CD14-positive monocyte (primary cell): ENCODE measurements around the gene ESRRB. TPM values are rescaled to one million over a fixed set of nuclear protein-coding genes. Genes with fewer than 3 reads are reported as not detected.

Experiments
- DNase-seq, 3 donors: peaks; one replicate each; pipeline ENCODE4 v3.0.0-alpha.2; 2011 to 2022
- H2AFZ ChIP-seq: 2 replicates; pipeline ENCODE4 v1.6.0; 2012; ENCODE audit warnings: mild to moderate bottlenecking, low read depth, low read length, inconsistent platforms; ENCODE audit not compliant: insufficient read depth, poor library complexity, severe bottlenecking
- H3K27ac ChIP-seq, 2 donors: 1 replicate in 1 of 2; 2 replicates in 1 of 2; pipeline ENCODE4 v1.5.1; 2012 to 2013; ENCODE audit warnings: low read length in 2 of 2, control low read depth in 1 of 2, inconsistent platforms in 1 of 2, low read depth in 1 of 2, mild to moderate bottlenecking in 1 of 2
- H3K27me3 ChIP-seq, 2 donors: one replicate each; pipeline versions ENCODE4 v1.6.0 to v1.6.1; 2011 to 2013; ENCODE audit warnings: low read length in 2 of 2; ENCODE audit not compliant: control insufficient read depth in 2 of 2, insufficient read depth in 2 of 2
- H3K36me3 ChIP-seq, 2 donors: replicated peaks in 1 of 2; 1 replicate in 1 of 2; 2 replicates in 1 of 2; pipeline versions ENCODE4 v1.5.1 to v1.6.1; 2012 to 2013; ENCODE audit warnings: low read length in 2 of 2, control low read depth in 1 of 2, inconsistent platforms in 1 of 2, mild to moderate bottlenecking in 1 of 2; ENCODE audit not compliant: insufficient read depth in 2 of 2, control insufficient read depth in 1 of 2
- H3K4me1 ChIP-seq, 2 donors: 1 replicate in 1 of 2; 2 replicates in 1 of 2; pipeline versions ENCODE4 v1.5.1 to v1.6.1; 2012 to 2013; ENCODE audit warnings: low read length in 2 of 2, control low read depth in 1 of 2, inconsistent platforms in 1 of 2, mild to moderate bottlenecking in 1 of 2, moderate library complexity in 1 of 2; ENCODE audit not compliant: insufficient read depth in 2 of 2, control insufficient read depth in 1 of 2
- H3K4me2 ChIP-seq: replicated peaks from 2 replicates; pipeline ENCODE3; 2012; ENCODE audit warnings: low read length, moderate library complexity, mild to moderate bottlenecking; ENCODE audit not compliant: poor library complexity, severe bottlenecking; ENCODE audit errors: extremely low read depth
- H3K4me3 ChIP-seq, 3 experiments: fragments of 200-600 bp in 1 of 3; sonication (generic) in 1 of 3; replicated peaks in 1 of 3; 1 replicate in 2 of 3; 2 replicates in 1 of 3; pipeline ENCODE4 v1.5.1; 2011 to 2013; ENCODE audit warnings: low read length in 3 of 3, mild to moderate bottlenecking in 3 of 3, control low read depth in 2 of 3, low read depth in 2 of 3, inconsistent platforms in 1 of 3, moderate library complexity in 1 of 3
- H3K79me2 ChIP-seq: 2 replicates; pipeline ENCODE4 v1.6.0; 2012; ENCODE audit warnings: mild to moderate bottlenecking, control low read depth, inconsistent platforms, low read length, moderate library complexity; ENCODE audit not compliant: insufficient read depth
- H3K9ac ChIP-seq: 2 replicates; pipeline ENCODE4 v1.6.0; 2017; ENCODE audit warnings: low read length, mild to moderate bottlenecking; ENCODE audit not compliant: insufficient read depth, poor library complexity, severe bottlenecking
- H3K9me3 ChIP-seq, 2 donors: replicated peaks in 1 of 2; 1 replicate in 1 of 2; 2 replicates in 1 of 2; pipeline versions ENCODE4 v1.5.1 to v1.6.1; 2012 to 2013; ENCODE audit warnings: low read length in 2 of 2, control low read depth in 1 of 2; ENCODE audit not compliant: control insufficient read depth in 1 of 2, insufficient read depth in 1 of 2
- H4K20me1 ChIP-seq: 2 replicates; pipeline ENCODE4 v1.6.0; 2012; ENCODE audit warnings: mild to moderate bottlenecking, low read length, control low read depth, moderate library complexity; ENCODE audit not compliant: insufficient read depth
- H3K27ac Mint-ChIP-seq, 7 donors: one replicate each; pipeline ENCODE4 v1.8.0; 2020; ENCODE audit warnings: mild to moderate bottlenecking in 7 of 7, mixed read lengths in 7 of 7, moderate library complexity in 6 of 7, inconsistent platforms in 2 of 7
- H3K27me3 Mint-ChIP-seq, 3 donors: one replicate each; pipeline ENCODE4 v1.8.0; 2021 to 2022; ENCODE audit warnings: low read depth in 3 of 3, mild to moderate bottlenecking in 3 of 3, mixed read lengths in 3 of 3, moderate library complexity in 3 of 3, inconsistent platforms in 1 of 3
- H3K36me3 Mint-ChIP-seq, 2 donors: one replicate each; pipeline ENCODE4 v1.8.0; 2020; ENCODE audit warnings: mixed read lengths in 2 of 2, inconsistent platforms in 1 of 2, mild to moderate bottlenecking in 1 of 2
- H3K4me1 Mint-ChIP-seq: one replicate; pipeline ENCODE4 v1.8.0; 2020; ENCODE audit warnings: mild to moderate bottlenecking, mixed read lengths
- H3K4me3 Mint-ChIP-seq, 2 donors: one replicate each; pipeline ENCODE4 v1.8.0; 2020; ENCODE audit warnings: mild to moderate bottlenecking in 2 of 2, mixed read lengths in 2 of 2, moderate library complexity in 1 of 2
- H3K9me3 Mint-ChIP-seq, 7 donors: one replicate each; pipeline ENCODE4 v1.8.0; 2020 to 2022; ENCODE audit warnings: mixed read lengths in 7 of 7, mild to moderate bottlenecking in 6 of 7, moderate library complexity in 6 of 7, inconsistent platforms in 2 of 7
- WGBS: methylation state at CpG from one replicate; pipeline ENCODE4 v1.1.5; 2013; ENCODE audit warnings: missing lambda C conversion rate; ENCODE audit not compliant: insufficient coverage; 5-methylcytosine and 5-hydroxymethylcytosine counted together
- intact Hi-C, 2 donors: fragments of 100-400 bp; cut with micrococcal nuclease; formaldehyde crosslinking; loops; one replicate each; pipeline versions ENCODE4 v1.15.0 to v1.15.1; 2023
- polyA plus RNA-seq, 3 donors: library from polyadenylated mRNA; depleted of rRNA in 1 of 3; unstranded in 2 of 3; stranded (reverse) in 1 of 3; fragments of 300-500 nt in 2 of 3; fragments of >200 nt in 1 of 3; fragmentation: Illumina TruSeq in 2 of 3; gene quantifications; 1 replicate in 2 of 3; 2 replicates in 1 of 3; pipeline ENCODE4 v1.2.3, GENCODE V29; 2012 to 2021
- TF ChIP-seq, protein P1 (sequence below): fragments of 200-600 bp; IDR thresholded peaks from one replicate; pipeline ENCODE4 v1.8.0; 2022; ENCODE audit warnings: antibody characterized with exemption, mild to moderate bottlenecking

ESRRB gene
- polyA plus RNA-seq, 3 donors, result 0.03 TPM; not detected in 2

- no peak overlapping the region for H3K4me3 ChIP-seq
- no peaks in the 10 kb centered on the region for H3K27me3 ChIP-seq
- H3K4me1 ChIP-seq, result no peaks in the 10 kb centered on the region
- Mint-ChIP-seq H3K4me3 (no peak overlapping the region), H3K9me3 (no peaks in the 10 kb centered on the region), H3K27ac (no peak overlapping the region), H3K36me3 (no peaks in the 10 kb centered on the region), H3K4me1 (no peaks in the 10 kb centered on the region), H3K27me3 (peaks cover 0 to 11% (median 4%) of the 10 kb centered on the region in 3 donors)
- no peaks in the 10 kb centered on the region for H3K79me2 ChIP-seq
- no peak for DNase-seq
- H3K27ac ChIP-seq, result no peak overlapping the region
- H3K4me2 ChIP-seq, result no peak overlapping the region
- intact Hi-C loops, result no loop called here
- TF ChIP-seq, protein P1, sequence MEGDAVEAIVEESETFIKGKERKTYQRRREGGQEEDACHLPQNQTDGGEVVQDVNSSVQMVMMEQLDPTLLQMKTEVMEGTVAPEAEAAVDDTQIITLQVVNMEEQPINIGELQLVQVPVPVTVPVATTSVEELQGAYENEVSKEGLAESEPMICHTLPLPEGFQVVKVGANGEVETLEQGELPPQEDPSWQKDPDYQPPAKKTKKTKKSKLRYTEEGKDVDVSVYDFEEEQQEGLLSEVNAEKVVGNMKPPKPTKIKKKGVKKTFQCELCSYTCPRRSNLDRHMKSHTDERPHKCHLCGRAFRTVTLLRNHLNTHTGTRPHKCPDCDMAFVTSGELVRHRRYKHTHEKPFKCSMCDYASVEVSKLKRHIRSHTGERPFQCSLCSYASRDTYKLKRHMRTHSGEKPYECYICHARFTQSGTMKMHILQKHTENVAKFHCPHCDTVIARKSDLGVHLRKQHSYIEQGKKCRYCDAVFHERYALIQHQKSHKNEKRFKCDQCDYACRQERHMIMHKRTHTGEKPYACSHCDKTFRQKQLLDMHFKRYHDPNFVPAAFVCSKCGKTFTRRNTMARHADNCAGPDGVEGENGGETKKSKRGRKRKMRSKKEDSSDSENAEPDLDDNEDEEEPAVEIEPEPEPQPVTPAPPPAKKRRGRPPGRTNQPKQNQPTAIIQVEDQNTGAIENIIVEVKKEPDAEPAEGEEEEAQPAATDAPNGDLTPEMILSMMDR, result no peak
- no peaks in the 10 kb centered on the region for H3K9me3 ChIP-seq
- no peak overlapping the region for H3K9ac ChIP-seq
- H4K20me1 ChIP-seq, result no peaks in the 10 kb centered on the region
- no peaks in the 10 kb centered on the region for H3K36me3 ChIP-seq
- no peak overlapping the region for H2AFZ ChIP-seq
- WGBS, result 100% methylated on average over 5 of the region's 13 CpGs
These were observed 122.6 kb downstream of the ESRRB start for GRCh38 chr14:76498463-76498935.

DNA sequence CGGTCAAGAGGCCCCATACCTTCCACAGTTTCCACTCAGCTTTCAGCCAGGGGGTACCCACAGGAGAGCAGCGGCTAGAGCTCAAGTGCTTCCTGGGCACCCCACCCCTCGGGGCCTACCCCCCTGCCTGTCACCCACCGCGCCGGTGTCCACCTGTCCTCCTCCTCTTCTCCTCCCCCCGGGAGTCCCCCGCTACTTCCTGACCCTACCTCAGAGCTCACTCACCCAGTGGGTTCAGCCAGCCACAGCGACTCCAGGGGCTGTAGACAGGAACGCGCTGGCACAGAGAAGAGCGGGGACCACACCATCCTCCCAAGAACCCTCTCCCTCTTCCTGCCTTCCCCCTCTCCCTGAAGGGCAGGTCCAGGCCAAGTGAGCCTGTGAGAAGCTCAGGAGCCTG lies 123.0 kb downstream of the ESRRB start:
- 89% methylated on average over 11 of the region's 12 CpGs for WGBS
- Mint-ChIP-seq H3K27ac (no peak overlapping the region), H3K27me3 (peaks cover 0 to 12% (median 4%) of the 10 kb centered on the region in 3 donors), H3K9me3 (no peaks in the 10 kb centered on the region), H3K4me1 (no peaks in the 10 kb centered on the region), H3K36me3 (no peaks in the 10 kb centered on the region), H3K4me3 (no peak overlapping the region)
- Histone ChIP-seq H3K9me3 (no peaks in the 10 kb centered on the region), H3K27ac (no peak overlapping the region), H3K9ac (no peak overlapping the region), H3K27me3 (no peaks in the 10 kb centered on the region), H3K79me2 (no peaks in the 10 kb centered on the region), H3K4me1 (no peaks in the 10 kb centered on the region), H3K36me3 (no peaks in the 10 kb centered on the region), H2AFZ (no peak overlapping the region), H3K4me2 (no peak overlapping the region), H4K20me1 (no peaks in the 10 kb centered on the region), H3K4me3 (no peak overlapping the region)
- no peak for DNase-seq
- TF ChIP-seq, protein P1, result no peak
- intact Hi-C loops, result no loop called here
